SK-N-MC (cell line): ENCODE results near the gene OSCAR.

Experiments
- DNase-seq: peaks from one replicate; pipeline ENCODE4 v3.0.0-alpha.2; 2011; ENCODE audit warnings: low read depth, low spot score
- H3K27ac ChIP-seq: fragments of 200-600 bp; sonication (generic); 2 replicates; pipeline ENCODE4 v1.5.1; 2016; ENCODE audit warnings: mixed run types
- H3K36me3 ChIP-seq: fragments of 200-600 bp; sonication (generic); 2 replicates; pipeline ENCODE4 v1.6.1; 2017; ENCODE audit warnings: antibody characterized with exemption, low read length, mixed read lengths; ENCODE audit not compliant: insufficient read depth
- H3K4me3 ChIP-seq: fragments of 200-600 bp; sonication (generic); 2 replicates; pipeline ENCODE4 v1.5.1; 2016
- H3K9ac ChIP-seq: fragments of 200-600 bp; sonication (generic); 2 replicates; pipeline ENCODE4 v1.8.0; 2017; ENCODE audit warnings: mixed run types, mixed read lengths; ENCODE audit not compliant: insufficient read length
- H3K9me3 ChIP-seq: fragments of 200-600 bp; sonication (generic); 2 replicates; pipeline ENCODE4 v1.6.1; 2017; ENCODE audit warnings: low read depth, mild to moderate bottlenecking, antibody characterized with exemption, low read length, moderate library complexity, mixed read lengths
- EZH2 ChIP-seq: fragments of 200-600 bp; sonication (generic); IDR thresholded peaks from one replicate; pipeline ENCODE4 v1.6.1; 2017; ENCODE audit warnings: antibody characterized with exemption
- FOXP2 ChIP-seq: optimal IDR thresholded peaks from 2 replicates; pipeline ENCODE3; 2011; ENCODE audit warnings: mild to moderate bottlenecking, moderate library complexity; ENCODE audit not compliant: insufficient read depth; ENCODE audit errors: extremely low read length, control extremely low read depth
- POLR2AphosphoS5 ChIP-seq: IDR thresholded peaks from 2 replicates; pipeline ENCODE4 v1.6.1; 2012; ENCODE audit warnings: mild to moderate bottlenecking, low read depth, low read length, borderline replicate concordance

OSCAR gene

GRCh38 chr19:54127688-54128440 is 27.3 kb upstream of the OSCAR start:
- TF ChIP-seq FOXP2: no peak
- TF ChIP-seq POLR2AphosphoS5: no peak
- TF ChIP-seq EZH2: no peak
- Histone ChIP-seq H3K9ac (no peak overlapping the region), H3K36me3 (peaks cover 36% of the 10 kb centered on the region; the same call in 1 of the 2 replicates), H3K9me3 (no peaks in the 10 kb centered on the region), H3K4me3 (no peak overlapping the region), H3K27ac (no peak overlapping the region)
- DNase-seq: no peak

GRCh38 chr19:54125713-54126112 is 25.1 kb upstream of the OSCAR start:
- peaks cover 45% of the 10 kb centered on the region; the same call in 1 of the 2 replicates for H3K36me3 ChIP-seq

GRCh38 chr19:54124393-54124792 is 23.8 kb upstream of the OSCAR start:
- peaks cover 47% of the 10 kb centered on the region; the same call in 1 of the 2 replicates for H3K36me3 ChIP-seq
- H3K9ac ChIP-seq: no peak overlapping the region

More at GRCh38 chr19:54125713-54126112, 25.1 kb upstream of the OSCAR start:
- TF ChIP-seq FOXP2: no peak
- TF ChIP-seq EZH2: no peak
- DNase-seq: no peak
- H3K9ac ChIP-seq: no peak overlapping the region
- no peak overlapping the region for H3K4me3 ChIP-seq
- no peaks in the 10 kb centered on the region for H3K9me3 ChIP-seq
- H3K27ac ChIP-seq: no peak overlapping the region

GRCh38 chr19:54123682-54124081 is 23.1 kb upstream of the OSCAR start:
- no peak overlapping the region for H3K9ac ChIP-seq
- no peak for TF ChIP-seq EZH2
- TF ChIP-seq FOXP2: no peak
- no peak for TF ChIP-seq POLR2AphosphoS5
- H3K9me3 ChIP-seq: no peaks in the 10 kb centered on the region
- H3K4me3 ChIP-seq: no peak overlapping the region
- H3K27ac ChIP-seq: no peak overlapping the region
- DNase-seq: no peak
- H3K36me3 ChIP-seq: peaks cover 46% of the 10 kb centered on the region; the same call in 1 of the 2 replicates

More at GRCh38 chr19:54124393-54124792, 23.8 kb upstream of the OSCAR start:
- no peak for DNase-seq
- no peak overlapping the region for H3K4me3 ChIP-seq
- H3K9me3 ChIP-seq: no peaks in the 10 kb centered on the region
- TF ChIP-seq FOXP2 (no peak), POLR2AphosphoS5 (no peak), EZH2 (no peak)
- H3K27ac ChIP-seq: no peak overlapping the region

- peaks cover 37% of the 10 kb centered on the region; the same call in 1 of the 2 replicates for H3K36me3 ChIP-seq
- H3K9me3 ChIP-seq: no peaks in the 10 kb centered on the region
- H3K4me3 ChIP-seq: no peak overlapping the region
- no peak overlapping the region for H3K9ac ChIP-seq
- no peak for DNase-seq
- TF ChIP-seq FOXP2: no peak
- no peak overlapping the region for H3K27ac ChIP-seq
These were observed 20.7 kb upstream of the OSCAR start for GRCh38 chr19:54121259-54121658.

GRCh38 chr19:54115109-54116063 is 14.8 kb upstream of the OSCAR start, which contains the start of the genes PRPF31 and TFPT:
Gene PRPF31 (plus strand): TSS chr19:54115754. CDS start chr19:54118279, 2,525 bp downstream.
Gene TFPT (minus strand): TSS chr19:54115657. CDS start chr19:54115269, 388 bp downstream.
- H3K9me3 ChIP-seq: no peaks in the 10 kb centered on the region
- peak within 1 kb of the TSS; percentile 97 for H3K4me3 ChIP-seq
- peaks cover 13% of the 10 kb centered on the region; the same call in 1 of the 2 replicates for H3K36me3 ChIP-seq
- TF ChIP-seq FOXP2: no peak
- TF ChIP-seq EZH2: no peak
- TF ChIP-seq POLR2AphosphoS5: peak; percentile 79
- peak; percentile 96 for DNase-seq
- H3K27ac ChIP-seq: peak within 1 kb of the TSS; percentile 93
- peak within 1 kb of the TSS; percentile 96 for H3K9ac ChIP-seq

GRCh38 chr19:54114340-54115108 is 13.9 kb upstream of the OSCAR start:
- Histone ChIP-seq H3K27ac (no peak overlapping the region), H3K4me3 (peak overlapping the region; percentile 97), H3K9ac (peak overlapping the region; percentile 96), H3K9me3 (no peaks in the 10 kb centered on the region), H3K36me3 (peaks cover 15% of the 10 kb centered on the region; the same call in 1 of the 2 replicates)
- no peak for DNase-seq
- TF ChIP-seq POLR2AphosphoS5 (no peak), FOXP2 (no peak), EZH2 (no peak)
